Ascending aorta (tissue), 2 donors: ENCODE measurements around the gene ZNF548. TPM values are rescaled to one million over a fixed set of nuclear protein-coding genes. Genes with fewer than 3 reads are reported as not detected.

ENCODE experiments used
- DNase-seq, 2 donors: peaks; one replicate each; pipeline ENCODE4 v3.0.0-alpha.2; 2019; ENCODE audit warnings: low spot score in 2 of 2
- H3K27ac ChIP-seq, 2 donors: fragments of 200-600 bp; sonication (generic); one replicate each; pipeline ENCODE4 v1.5.1; 2016 to 2017; ENCODE audit warnings: mild to moderate bottlenecking in 1 of 2
- H3K27me3 ChIP-seq: fragments of 200-600 bp; sonication (generic); one replicate; pipeline ENCODE4 v1.5.1; 2017
- H3K36me3 ChIP-seq, 2 donors: fragments of 200-600 bp; sonication (generic); one replicate each; pipeline ENCODE4 v1.5.1; 2016
- H3K4me1 ChIP-seq, 2 donors: fragments of 200-600 bp; sonication (generic); one replicate each; pipeline ENCODE4 v1.5.1; 2016 to 2017; ENCODE audit warnings: mild to moderate bottlenecking in 1 of 2
- H3K4me3 ChIP-seq, 2 donors: fragments of 200-600 bp; sonication (generic); one replicate each; pipeline ENCODE4 v1.5.1; 2016 to 2017; ENCODE audit warnings: mild to moderate bottlenecking in 1 of 2
- H3K9me3 ChIP-seq, 2 donors: fragments of 200-600 bp; sonication (generic); one replicate each; pipeline ENCODE4 v1.5.1; 2016
- intact Hi-C: fragments of 100-400 bp; cut with DNase I; formaldehyde crosslinking; loops from one replicate; pipeline ENCODE4 v1.15.1; 2023
- total RNA-seq: library from RNA; depleted of rRNA; stranded (reverse); fragments of >200 nt; gene quantifications from one replicate; pipeline ENCODE4 v1.1.0, GENCODE V29; 2016
- TF ChIP-seq, protein P1 (sequence below), 3 experiments: fragments of 200-600 bp in 2 of 3; fragments of 450-650 bp in 1 of 3; sonication (generic) in 2 of 3; IDR thresholded peaks; one replicate each; pipeline ENCODE4 v1.5.1; 2016 to 2019; ENCODE audit warnings: antibody characterized with exemption in 3 of 3, mild to moderate bottlenecking in 1 of 3, moderate library complexity in 1 of 3

ZNF548 gene
- 0.96 TPM for total RNA-seq

DNA sequence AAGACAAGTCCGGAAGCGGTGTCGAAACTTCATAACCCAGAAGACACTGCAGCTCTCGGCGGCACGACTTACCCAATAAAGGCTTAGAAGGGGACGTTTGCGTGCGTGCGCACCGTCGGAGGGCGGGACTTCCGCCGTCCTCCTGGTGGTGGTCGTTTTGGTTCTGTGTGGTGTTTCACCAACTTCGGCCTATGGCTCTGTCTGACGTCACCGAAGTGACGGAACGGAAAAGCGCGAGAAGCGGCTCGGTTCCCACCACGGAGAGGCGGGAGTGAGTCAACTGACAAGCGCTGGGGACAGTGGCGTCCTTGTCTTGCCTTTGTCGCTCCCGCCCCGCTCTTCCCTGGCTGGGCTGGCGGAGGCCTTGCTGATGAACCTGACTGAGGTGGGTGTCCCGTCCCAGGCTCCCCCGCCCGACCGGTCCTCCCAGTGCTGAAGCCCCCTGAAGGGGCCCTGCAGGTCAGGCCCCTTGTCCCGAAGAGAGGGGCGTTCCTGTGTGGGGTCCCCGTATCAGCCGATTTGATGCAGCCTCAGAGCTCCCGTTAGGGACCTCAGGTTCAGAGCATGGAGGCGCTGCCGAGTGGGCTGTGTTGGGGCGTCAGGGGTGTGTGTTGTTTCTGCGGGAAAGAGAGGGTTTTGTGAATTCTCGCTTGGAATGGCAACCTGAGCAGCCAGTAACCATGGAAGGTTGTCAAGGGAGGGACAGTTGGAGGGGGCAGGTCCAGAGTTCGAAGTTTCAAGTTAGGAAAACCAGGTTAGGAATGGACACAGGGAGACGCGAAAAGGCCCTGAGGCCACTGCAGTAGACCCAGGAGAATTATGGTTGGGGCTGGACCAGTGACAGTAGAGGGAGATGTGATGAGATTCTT lies at the start of gene ZNF548:
Gene ZNF548, plus strand, starts transcription at position 125 of the 869 bp plus-strand sequence. Its CDS starts 246 bp downstream, at position 371.
- Histone ChIP-seq H3K4me1 (peaks cover 0 to 10% of the 10 kb centered on the region in 2 donors), H3K36me3 (peaks cover 23% of the 10 kb centered on the region in 2 donors), H3K9me3 (peaks cover 19 to 26% of the 10 kb centered on the region in 2 donors), H3K27me3 (no peaks in the 10 kb centered on the region), H3K27ac (peak within 1 kb of the TSS; percentile 93), H3K4me3 (peak within 1 kb of the TSS; percentile 72 to 80)
- TF ChIP-seq, protein P1, sequence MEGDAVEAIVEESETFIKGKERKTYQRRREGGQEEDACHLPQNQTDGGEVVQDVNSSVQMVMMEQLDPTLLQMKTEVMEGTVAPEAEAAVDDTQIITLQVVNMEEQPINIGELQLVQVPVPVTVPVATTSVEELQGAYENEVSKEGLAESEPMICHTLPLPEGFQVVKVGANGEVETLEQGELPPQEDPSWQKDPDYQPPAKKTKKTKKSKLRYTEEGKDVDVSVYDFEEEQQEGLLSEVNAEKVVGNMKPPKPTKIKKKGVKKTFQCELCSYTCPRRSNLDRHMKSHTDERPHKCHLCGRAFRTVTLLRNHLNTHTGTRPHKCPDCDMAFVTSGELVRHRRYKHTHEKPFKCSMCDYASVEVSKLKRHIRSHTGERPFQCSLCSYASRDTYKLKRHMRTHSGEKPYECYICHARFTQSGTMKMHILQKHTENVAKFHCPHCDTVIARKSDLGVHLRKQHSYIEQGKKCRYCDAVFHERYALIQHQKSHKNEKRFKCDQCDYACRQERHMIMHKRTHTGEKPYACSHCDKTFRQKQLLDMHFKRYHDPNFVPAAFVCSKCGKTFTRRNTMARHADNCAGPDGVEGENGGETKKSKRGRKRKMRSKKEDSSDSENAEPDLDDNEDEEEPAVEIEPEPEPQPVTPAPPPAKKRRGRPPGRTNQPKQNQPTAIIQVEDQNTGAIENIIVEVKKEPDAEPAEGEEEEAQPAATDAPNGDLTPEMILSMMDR (IDR thresholded peaks at IDR 0.05), result peak in 2 of 3 experiments; percentile 15 to 35
- intact Hi-C loops, result loop anchor here (1.0 to 5.0 kb wide), 8 partner anchors 21 to 612 kb away; partner anchors contain the start of genes TRAPPC2B, ZNF17, ZNF304 and ZNF460
- DNase-seq, result peak; percentile 97 to 99

DNA sequence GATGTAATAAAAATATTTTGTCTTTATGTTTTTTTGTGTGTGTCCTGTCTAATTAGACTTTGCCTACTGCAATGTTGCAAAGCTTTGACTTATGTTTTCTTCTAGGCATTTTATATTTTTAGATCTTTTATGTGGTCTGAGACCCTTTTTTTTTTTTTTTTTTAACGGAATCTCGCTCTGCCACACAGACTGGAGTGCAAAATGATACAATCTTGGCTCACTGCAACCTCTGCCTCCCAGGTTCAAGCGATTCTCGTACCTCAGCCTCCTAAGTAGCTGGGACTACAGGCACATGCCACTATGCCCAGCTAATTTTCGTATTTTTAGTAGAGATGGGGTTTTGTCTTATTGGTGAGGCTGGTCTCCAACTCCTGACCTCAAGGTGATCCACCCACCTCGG lies 47.1 kb upstream of the ZNF548 start:
- Histone ChIP-seq H3K4me3 (no peak overlapping the region), H3K4me1 (no peaks in the 10 kb centered on the region), H3K27ac (no peak overlapping the region), H3K36me3 (no peaks in the 10 kb centered on the region), H3K9me3 (peaks cover 0 to 23% of the 10 kb centered on the region in 2 donors), H3K27me3 (no peaks in the 10 kb centered on the region)
- TF ChIP-seq, protein P1 (IDR thresholded peaks at IDR 0.05), result no peak
- no peak for DNase-seq
- intact Hi-C loops, result no loop called here

DNA sequence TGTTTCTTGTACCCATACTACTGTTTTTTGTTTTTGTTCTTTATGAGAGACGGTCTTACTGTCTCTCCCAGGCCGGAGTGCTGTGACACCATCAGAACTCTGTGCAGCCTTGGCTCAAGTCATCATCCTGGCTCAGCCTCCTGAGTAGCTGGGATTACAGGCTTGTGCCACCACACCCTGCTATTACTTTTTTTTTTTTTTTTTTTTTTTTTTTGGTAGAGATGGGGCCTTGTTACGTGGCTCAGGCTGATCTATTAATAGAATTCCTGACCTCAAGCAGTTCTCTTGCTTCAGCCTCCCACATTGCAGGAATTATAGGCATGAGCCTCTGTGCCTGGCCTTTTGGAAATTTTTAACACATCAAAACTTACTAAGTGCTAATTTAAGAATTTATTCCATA lies 41.5 kb upstream of the ZNF548 start:
- intact Hi-C loops, result no loop called here
- Histone ChIP-seq H3K27me3 (no peaks in the 10 kb centered on the region), H3K36me3 (peaks cover 5 to 7% of the 10 kb centered on the region in 2 donors), H3K4me3 (no peak overlapping the region), H3K27ac (no peak overlapping the region), H3K4me1 (peaks cover 0 to 8% of the 10 kb centered on the region in 2 donors), H3K9me3 (peaks cover 2 to 10% of the 10 kb centered on the region in 2 donors)
- DNase-seq, result no peak
- TF ChIP-seq, protein P1 (IDR thresholded peaks at IDR 0.05), result no peak

DNA sequence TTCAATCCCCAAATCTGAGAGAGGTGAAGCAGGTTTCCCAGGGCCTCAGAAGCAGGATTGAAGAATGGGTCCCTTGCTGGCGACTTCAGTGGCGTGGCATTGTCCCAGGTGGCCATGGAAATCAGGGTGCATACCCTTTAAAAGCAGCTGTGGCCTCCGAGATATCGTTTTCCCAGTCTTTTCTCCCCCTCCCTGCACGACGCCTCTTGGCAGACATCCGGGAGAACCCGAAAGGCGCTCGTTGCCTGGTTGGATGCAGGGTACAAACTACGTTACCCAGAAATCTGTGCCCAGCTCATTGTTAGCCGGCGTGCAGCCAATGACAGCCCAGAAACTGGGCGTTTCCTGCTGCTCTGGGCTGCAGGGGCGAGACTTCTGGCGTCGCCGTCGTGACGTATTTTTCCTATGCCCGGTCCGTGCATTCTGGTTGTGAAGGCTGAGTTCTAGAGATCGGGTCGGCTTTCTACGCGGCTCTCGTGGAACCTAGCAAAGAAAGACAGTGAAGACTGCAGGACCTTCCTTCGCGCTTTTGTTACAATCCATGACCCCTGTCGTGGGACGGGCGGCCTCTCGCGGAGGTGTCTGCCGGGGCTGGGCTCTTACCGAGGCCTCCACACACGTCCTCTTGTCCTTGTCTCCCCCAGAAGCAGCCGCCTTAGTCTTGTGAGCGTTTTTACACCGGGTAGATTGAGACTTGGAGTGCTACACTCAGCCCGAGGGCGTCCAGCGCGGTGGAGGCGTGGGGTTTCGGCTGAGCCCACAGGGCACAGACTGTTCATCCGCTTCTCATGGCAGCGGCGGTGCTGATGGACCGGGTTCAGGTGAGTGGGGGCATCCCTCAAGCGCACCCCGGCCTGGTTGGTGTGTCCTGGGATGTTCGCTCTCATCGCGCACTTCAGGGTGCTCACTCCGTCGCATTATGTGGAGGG lies 38.5 kb upstream of the ZNF548 start, which contains the start of gene ZNF304:
Gene ZNF304, plus strand, starts transcription at position 395 of the 929 bp plus-strand sequence. Its CDS starts 394 bp downstream, at position 789.
- intact Hi-C loops, result loop anchor here (1.0 to 5.0 kb wide), 2 partner anchors 38 to 69 kb away; partner anchors contain the start of genes ZNF460 and ZNF548
- H3K27ac ChIP-seq, result peak within 1 kb of the TSS; percentile 56 to 72

More for the DNA sequence above, 38.5 kb upstream of the ZNF548 start, which contains the start of gene ZNF304:
- Histone ChIP-seq H3K4me3 (peak within 1 kb of the TSS; percentile 71 to 75), H3K9me3 (peaks cover 31 to 40% of the 10 kb centered on the region in 2 donors), H3K36me3 (peaks cover 34 to 37% of the 10 kb centered on the region in 2 donors), H3K4me1 (peaks cover 0 to 8% of the 10 kb centered on the region in 2 donors), H3K27me3 (no peaks in the 10 kb centered on the region)
- peak; percentile 79 to 95 for DNase-seq
- TF ChIP-seq, protein P1 (IDR thresholded peaks at IDR 0.05), result no peak
